HG03095 (cell line): ENCODE data around the gene SLC48A1.
"Not testable (repeated sequence)": the region's sequence is repeated elsewhere in the genome, so short reads cannot be mapped to it uniquely, and the experiment has no call there.

ENCODE experiments used
- ATAC-seq: cut with Tn5 transposase; IDR thresholded peaks from one replicate; pipeline ENCODE4 v1.9.1; 2021; ENCODE audit warnings: moderate library complexity; ENCODE audit not compliant: unreplicated experiment

Gene SLC48A1

GRCh38 chr12:47808050-47808449, 35.0 kb downstream of the SLC48A1 start:
- ATAC-seq, result no peak

GRCh38 chr12:47808574-47809365, 35.7 kb downstream of the SLC48A1 start:
- no peak for ATAC-seq

GRCh38 chr12:47809518-47809917, 36.5 kb downstream of the SLC48A1 start:
- ATAC-seq, result not testable (repeated sequence)

GRCh38 chr12:47811072-47811396, 38.0 kb downstream of the SLC48A1 start:
- no peak for ATAC-seq

- ATAC-seq, result no peak
Observed at GRCh38 chr12:47811581-47812484, 38.8 kb downstream of the SLC48A1 start.

- peak; percentile 67 for ATAC-seq
Observed at GRCh38 chr12:47812797-47813510, 39.9 kb downstream of the SLC48A1 start.

- peak; percentile 36 for ATAC-seq
Observed at GRCh38 chr12:47813511-47814196, 40.6 kb downstream of the SLC48A1 start.

GRCh38 chr12:47814539-47815170, 41.6 kb downstream of the SLC48A1 start:
- ATAC-seq, result no peak

GRCh38 chr12:47815447-47815846, 42.4 kb downstream of the SLC48A1 start:
- ATAC-seq, result not testable (repeated sequence)

GRCh38 chr12:47816403-47817271, 43.6 kb downstream of the SLC48A1 start:
- ATAC-seq, result no peak

- ATAC-seq, result no peak
Observed at GRCh38 chr12:47817272-47818006, 44.4 kb downstream of the SLC48A1 start.

GRCh38 chr12:47818007-47818376, 45.0 kb downstream of the SLC48A1 start:
- no peak for ATAC-seq

GRCh38 chr12:47818467-47819137, 45.6 kb downstream of the SLC48A1 start:
- no peak for ATAC-seq

GRCh38 chr12:47819138-47819895, 46.3 kb downstream of the SLC48A1 start:
- ATAC-seq, result peak; percentile 48

- peak; percentile 37 for ATAC-seq
Observed at GRCh38 chr12:47819896-47820630, 47.0 kb downstream of the SLC48A1 start, which contains the start of gene HDAC7. Gene HDAC7, minus strand, starts transcription at chr12:47819903. Its CDS starts 118 bp downstream, at chr12:47819785.

- no peak for ATAC-seq
Observed at GRCh38 chr12:47820631-47821345, 47.8 kb downstream of the SLC48A1 start.
